A549 (cell line): Measurements from ENCODE around the gene GCNT2.

ENCODE experiments used
- BHLHE40 ChIP-seq: IDR thresholded peaks from 2 replicates; pipeline ENCODE4 v1.6.1; 2012; ENCODE audit warnings: low read depth, low read length, inconsistent platforms
- HOXB5 ChIP-seq: fragments of 250-450 bp; sonication (Bioruptor Pico); IDR thresholded peaks from 2 replicates; pipeline ENCODE4 v1.5.0; 2020; ENCODE audit warnings: mild to moderate bottlenecking, moderate library complexity
- MAFK ChIP-seq: fragments of 450-650 bp; IDR thresholded peaks from 2 replicates; pipeline ENCODE4 v1.6.1; 2014; ENCODE audit not compliant: partially characterized antibody
- MAZ ChIP-seq: fragments of 150-350 bp; IDR thresholded peaks from 2 replicates; pipeline ENCODE4 v1.6.1; 2014; ENCODE audit warnings: antibody characterized with exemption, low read depth, low read length, borderline replicate concordance
- POLR2A ChIP-seq: IDR thresholded peaks from 2 replicates; pipeline ENCODE4 v1.6.1; 2012; ENCODE audit warnings: mild to moderate bottlenecking, low read length
- RCOR1 ChIP-seq: fragments of 150-350 bp; IDR thresholded peaks from 2 replicates; pipeline ENCODE4 v1.6.1; 2014; ENCODE audit warnings: antibody characterized with exemption, low read length, low read depth
- RFX5 ChIP-seq: fragments of 450-650 bp; IDR thresholded peaks from 2 replicates; pipeline ENCODE4 v1.7.1; 2014; ENCODE audit warnings: antibody characterized with exemption, mild to moderate bottlenecking, moderate library complexity
- USF2 ChIP-seq: fragments of 450-650 bp; IDR thresholded peaks from 2 replicates; pipeline ENCODE4 v1.6.1; 2014; ENCODE audit warnings: antibody characterized with exemption
- TF ChIP-seq, protein P1 (sequence below): fragments of >200 bp; sonication (Bioruptor Twin); formaldehyde crosslinking; IDR thresholded peaks from 3 replicates; pipeline ENCODE4 v1.5.1; 2016
- TF ChIP-seq, protein P2 (sequence below): IDR thresholded peaks from 2 replicates; pipeline ENCODE4 v1.6.1; 2012
- TF ChIP-seq, protein P3 (sequence below): IDR thresholded peaks from 2 replicates; pipeline ENCODE4 v1.6.1; 2012

DNA sequence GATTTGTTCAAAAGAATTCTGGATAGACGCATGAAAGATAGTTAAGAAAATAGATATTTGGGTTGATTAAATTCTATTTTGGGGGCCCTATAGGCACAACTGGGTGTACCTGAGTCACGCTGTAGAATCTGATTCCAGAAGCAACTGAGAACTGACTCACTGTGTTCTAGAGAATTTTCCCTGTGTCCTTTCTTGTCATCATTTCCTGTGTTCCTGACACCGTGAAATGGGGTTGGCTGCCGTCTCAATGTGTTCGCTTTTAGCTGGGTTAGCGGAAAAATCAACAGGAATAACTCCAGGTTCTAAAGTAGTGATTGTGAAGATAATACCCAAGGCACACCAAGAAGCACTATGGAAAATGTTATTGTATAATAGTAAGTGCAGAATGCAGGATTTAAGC, 5.0 kb downstream of the GCNT2 start:
- TF ChIP-seq MAFK (no peak), POLR2A (no peak), RCOR1 (no peak), BHLHE40 (no peak), RFX5 (no peak), USF2 (no peak), HOXB5 (CRISPR knock-in tag) (no peak), MAZ (no peak)
- TF ChIP-seq, protein P1, sequence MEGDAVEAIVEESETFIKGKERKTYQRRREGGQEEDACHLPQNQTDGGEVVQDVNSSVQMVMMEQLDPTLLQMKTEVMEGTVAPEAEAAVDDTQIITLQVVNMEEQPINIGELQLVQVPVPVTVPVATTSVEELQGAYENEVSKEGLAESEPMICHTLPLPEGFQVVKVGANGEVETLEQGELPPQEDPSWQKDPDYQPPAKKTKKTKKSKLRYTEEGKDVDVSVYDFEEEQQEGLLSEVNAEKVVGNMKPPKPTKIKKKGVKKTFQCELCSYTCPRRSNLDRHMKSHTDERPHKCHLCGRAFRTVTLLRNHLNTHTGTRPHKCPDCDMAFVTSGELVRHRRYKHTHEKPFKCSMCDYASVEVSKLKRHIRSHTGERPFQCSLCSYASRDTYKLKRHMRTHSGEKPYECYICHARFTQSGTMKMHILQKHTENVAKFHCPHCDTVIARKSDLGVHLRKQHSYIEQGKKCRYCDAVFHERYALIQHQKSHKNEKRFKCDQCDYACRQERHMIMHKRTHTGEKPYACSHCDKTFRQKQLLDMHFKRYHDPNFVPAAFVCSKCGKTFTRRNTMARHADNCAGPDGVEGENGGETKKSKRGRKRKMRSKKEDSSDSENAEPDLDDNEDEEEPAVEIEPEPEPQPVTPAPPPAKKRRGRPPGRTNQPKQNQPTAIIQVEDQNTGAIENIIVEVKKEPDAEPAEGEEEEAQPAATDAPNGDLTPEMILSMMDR, result no peak
- TF ChIP-seq, protein P2, sequence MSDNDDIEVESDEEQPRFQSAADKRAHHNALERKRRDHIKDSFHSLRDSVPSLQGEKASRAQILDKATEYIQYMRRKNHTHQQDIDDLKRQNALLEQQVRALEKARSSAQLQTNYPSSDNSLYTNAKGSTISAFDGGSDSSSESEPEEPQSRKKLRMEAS, result no peak
- TF ChIP-seq, protein P3, sequence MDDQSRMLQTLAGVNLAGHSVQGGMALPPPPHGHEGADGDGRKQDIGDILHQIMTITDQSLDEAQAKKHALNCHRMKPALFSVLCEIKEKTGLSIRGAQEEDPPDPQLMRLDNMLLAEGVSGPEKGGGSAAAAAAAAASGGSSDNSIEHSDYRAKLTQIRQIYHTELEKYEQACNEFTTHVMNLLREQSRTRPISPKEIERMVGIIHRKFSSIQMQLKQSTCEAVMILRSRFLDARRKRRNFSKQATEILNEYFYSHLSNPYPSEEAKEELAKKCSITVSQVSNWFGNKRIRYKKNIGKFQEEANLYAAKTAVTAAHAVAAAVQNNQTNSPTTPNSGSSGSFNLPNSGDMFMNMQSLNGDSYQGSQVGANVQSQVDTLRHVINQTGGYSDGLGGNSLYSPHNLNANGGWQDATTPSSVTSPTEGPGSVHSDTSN, result no peak
